DND-41 (cell line): Measurements from ENCODE around the gene SEMA5A.

Experiments
- ATAC-seq: fragments of 200-7000 bp; cut with Tn5 transposase; 3 replicates; pipeline ENCODE4 v1.9.1; 2021; ENCODE audit warnings: low read depth; ENCODE audit not compliant: insufficient read depth
- DNase-seq: peaks from one replicate; pipeline ENCODE4 v3.0.0-alpha.2; 2020
- H2AFZ ChIP-seq: 2 replicates; pipeline ENCODE4 v1.6.0; 2012; ENCODE audit warnings: low read depth, low read length
- H3K27ac ChIP-seq: 2 replicates; pipeline ENCODE4 v1.5.1; 2012; ENCODE audit warnings: low read length, inconsistent platforms
- H3K27me3 ChIP-seq: fragments of 200-600 bp; sonication (generic); 2 replicates; pipeline ENCODE4 v1.6.0; 2012; ENCODE audit warnings: low read length, mild to moderate bottlenecking, inconsistent platforms; ENCODE audit not compliant: insufficient read depth, poor library complexity
- H3K36me3 ChIP-seq: 2 replicates; pipeline ENCODE4 v1.5.1; 2012; ENCODE audit warnings: low read length, inconsistent platforms; ENCODE audit not compliant: insufficient read depth
- H3K4me1 ChIP-seq: 2 replicates; pipeline ENCODE4 v1.5.1; 2012; ENCODE audit warnings: mild to moderate bottlenecking, low read length; ENCODE audit not compliant: insufficient read depth
- H3K4me2 ChIP-seq: 2 replicates; pipeline ENCODE4 v1.6.0; 2012; ENCODE audit warnings: mild to moderate bottlenecking, moderate library complexity, low read length, inconsistent platforms; ENCODE audit not compliant: insufficient read depth
- H3K4me3 ChIP-seq, 2 experiments: fragments of 200-600 bp in 1 of 2; shearing (Covaris generic) in 1 of 2; 2 replicates each; pipeline ENCODE4 v1.5.1; 2012 to 2016; ENCODE audit warnings: inconsistent platforms in 2 of 2, low read length in 2 of 2, mild to moderate bottlenecking in 2 of 2, low read depth in 1 of 2, moderate library complexity in 1 of 2
- H3K79me2 ChIP-seq: 2 replicates; pipeline ENCODE4 v1.6.0; 2012; ENCODE audit warnings: low read length, inconsistent platforms; ENCODE audit not compliant: insufficient read depth
- H3K9ac ChIP-seq: 2 replicates; pipeline ENCODE4 v1.6.0; 2012; ENCODE audit warnings: low read depth, mild to moderate bottlenecking, inconsistent platforms, low read length, moderate library complexity
- H3K9me3 ChIP-seq: 2 replicates; pipeline ENCODE4 v1.5.1; 2012; ENCODE audit warnings: low read length, moderate library complexity, mild to moderate bottlenecking, inconsistent platforms; ENCODE audit not compliant: insufficient read depth, severe bottlenecking
- H4K20me1 ChIP-seq: 2 replicates; pipeline ENCODE4 v1.6.0; 2012; ENCODE audit warnings: low read length; ENCODE audit not compliant: insufficient read depth
- CTCF ChIP-seq: IDR thresholded peaks from 2 replicates; pipeline ENCODE4 v1.5.1; 2012; ENCODE audit warnings: borderline replicate concordance, low read length, moderate library complexity, mild to moderate bottlenecking; ENCODE audit not compliant: poor library complexity, severe bottlenecking; ENCODE audit errors: extremely low read depth
- EZH2 ChIP-seq: IDR thresholded peaks from 3 replicates; pipeline ENCODE4 v1.6.1; 2012; ENCODE audit warnings: borderline replicate concordance, low read depth, mild to moderate bottlenecking, moderate library complexity, low read length, inconsistent platforms; ENCODE audit not compliant: severe bottlenecking

The SEMA5A gene

GRCh38 chr5:9474219-9475002, 71.5 kb downstream of the SEMA5A start:
- TF ChIP-seq CTCF (no peak), EZH2 (no peak)
- no peaks in the 10 kb centered on the region for H4K20me1 ChIP-seq
- H3K9ac ChIP-seq: no peak overlapping the region
- H3K27me3 ChIP-seq: no peaks in the 10 kb centered on the region
- DNase-seq (no peak), ATAC-seq (no peak)
- H3K4me2 ChIP-seq: no peak overlapping the region
- H3K9me3 ChIP-seq: peaks cover 12% of the 10 kb centered on the region
- no peak overlapping the region for H3K4me3 ChIP-seq
- H2AFZ ChIP-seq: no peak overlapping the region
- no peaks in the 10 kb centered on the region for H3K79me2 ChIP-seq
- H3K4me1 ChIP-seq: no peaks in the 10 kb centered on the region
- H3K27ac ChIP-seq: no peak overlapping the region
- H3K36me3 ChIP-seq: no peaks in the 10 kb centered on the region

GRCh38 chr5:9473624-9474023, 72.3 kb downstream of the SEMA5A start:
- no peak overlapping the region for H2AFZ ChIP-seq

GRCh38 chr5:9470410-9470809, 75.5 kb downstream of the SEMA5A start:
- Histone ChIP-seq H4K20me1 (no peaks in the 10 kb centered on the region), H3K4me1 (no peaks in the 10 kb centered on the region), H3K79me2 (no peaks in the 10 kb centered on the region), H3K9me3 (no peaks in the 10 kb centered on the region), H3K4me3 (no peak overlapping the region), H3K27ac (no peak overlapping the region), H3K4me2 (no peak overlapping the region), H3K27me3 (no peaks in the 10 kb centered on the region), H3K36me3 (no peaks in the 10 kb centered on the region), H2AFZ (no peak overlapping the region), H3K9ac (no peak overlapping the region)
- DNase-seq: no peak
- no peak for ATAC-seq
- TF ChIP-seq CTCF: no peak

More at GRCh38 chr5:9473624-9474023, 72.3 kb downstream of the SEMA5A start:
- H3K4me3 ChIP-seq: no peak overlapping the region
- no peaks in the 10 kb centered on the region for H3K36me3 ChIP-seq
- no peak overlapping the region for H3K4me2 ChIP-seq
- H3K27me3 ChIP-seq: no peaks in the 10 kb centered on the region
- no peak overlapping the region for H3K27ac ChIP-seq
- no peaks in the 10 kb centered on the region for H3K79me2 ChIP-seq
- H3K9ac ChIP-seq: no peak overlapping the region
- peaks cover 12% of the 10 kb centered on the region for H3K9me3 ChIP-seq
- no peaks in the 10 kb centered on the region for H3K4me1 ChIP-seq
- no peaks in the 10 kb centered on the region for H4K20me1 ChIP-seq
- ATAC-seq (no peak), DNase-seq (no peak)
- no peak for TF ChIP-seq CTCF
- no peak for TF ChIP-seq EZH2

GRCh38 chr5:9468060-9468388, 77.9 kb downstream of the SEMA5A start:
- Histone ChIP-seq H3K4me3 (no peak overlapping the region), H3K27ac (no peak overlapping the region), H3K4me2 (no peak overlapping the region), H3K36me3 (no peaks in the 10 kb centered on the region), H2AFZ (no peak overlapping the region), H3K9me3 (no peaks in the 10 kb centered on the region), H3K4me1 (no peaks in the 10 kb centered on the region), H4K20me1 (no peaks in the 10 kb centered on the region), H3K27me3 (no peaks in the 10 kb centered on the region), H3K79me2 (no peaks in the 10 kb centered on the region), H3K9ac (no peak overlapping the region)
- TF ChIP-seq EZH2: no peak
- no peak for TF ChIP-seq CTCF
- ATAC-seq (no peak), DNase-seq (no peak)
